Mucosa of rectum (tissue), 2 donors: ENCODE results near the gene BRI3.
A peak's percentile ranks its signal among the peaks of the same experiment; 100 is the strongest.

Source experiments
- H3K27ac ChIP-seq, 2 donors: one replicate each; pipeline ENCODE4 v1.7.0; 2013; ENCODE audit warnings: inconsistent platforms in 2 of 2, low read depth in 2 of 2, low read length in 2 of 2
- H3K27me3 ChIP-seq, 2 donors: one replicate each; pipeline ENCODE4 v1.7.0; 2013; ENCODE audit warnings: low read length in 2 of 2; ENCODE audit not compliant: control insufficient read depth in 2 of 2, insufficient read depth in 2 of 2
- H3K36me3 ChIP-seq, 2 donors: one replicate each; pipeline ENCODE4 v1.7.0; 2013; ENCODE audit warnings: low read length in 2 of 2; ENCODE audit not compliant: control insufficient read depth in 2 of 2, insufficient read depth in 2 of 2
- H3K4me1 ChIP-seq, 2 donors: one replicate each; pipeline ENCODE4 v1.7.0; 2013; ENCODE audit warnings: low read length in 2 of 2, mild to moderate bottlenecking in 1 of 2; ENCODE audit not compliant: control insufficient read depth in 2 of 2, insufficient read depth in 2 of 2
- H3K4me3 ChIP-seq, 2 donors: one replicate each; pipeline ENCODE4 v1.7.0; 2013; ENCODE audit warnings: low read length in 2 of 2
- H3K9ac ChIP-seq, 2 donors: one replicate each; pipeline ENCODE4 v1.7.0; 2013; ENCODE audit warnings: low read length in 2 of 2, low read depth in 1 of 2, mild to moderate bottlenecking in 1 of 2
- H3K9me3 ChIP-seq, 2 donors: one replicate each; pipeline ENCODE4 v1.7.0; 2013; ENCODE audit warnings: low read length in 2 of 2; ENCODE audit not compliant: control insufficient read depth in 2 of 2
- donor health status: healthy.
- donor health status: Normal muscosa, but diverticular disease.

The BRI3 gene

DNA sequence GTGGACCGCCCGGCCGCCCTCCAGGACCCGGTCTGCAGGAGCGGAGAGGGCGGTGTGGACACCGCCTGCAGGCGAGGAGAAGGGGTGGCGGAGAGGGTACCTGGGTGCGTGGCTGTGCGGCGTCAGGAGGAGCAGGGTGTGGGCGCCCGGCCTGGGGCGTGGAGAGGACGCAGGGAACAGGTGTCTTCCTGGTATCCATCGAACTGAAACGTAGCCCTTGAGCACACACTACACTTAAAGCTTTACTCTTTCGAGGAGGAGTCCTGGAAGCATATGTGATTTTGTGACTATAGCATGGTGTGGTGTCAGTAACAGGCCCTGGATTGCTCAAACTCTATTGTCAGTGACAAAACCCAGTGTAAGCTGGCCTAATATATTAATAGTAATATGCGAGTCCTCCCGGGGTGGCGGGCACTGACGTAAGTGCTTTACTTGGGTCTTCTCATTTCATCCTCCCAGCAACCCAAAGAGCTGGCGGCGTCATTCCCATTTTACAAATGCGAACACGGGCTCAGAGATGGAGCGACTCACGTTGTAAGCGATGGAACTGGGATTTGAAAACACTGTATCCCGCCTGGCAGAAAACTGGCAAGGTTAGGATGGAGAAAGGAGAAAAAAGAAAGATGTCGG, 28.9 kb upstream of the BRI3 start:
- peak overlapping the region; percentile 84 to 86 for H3K9ac ChIP-seq
- H3K27ac ChIP-seq: peak overlapping the region; percentile 96
- peaks cover 6 to 9% of the 10 kb centered on the region in 2 donors for H3K36me3 ChIP-seq
- H3K27me3 ChIP-seq: no peaks in the 10 kb centered on the region
- peak overlapping the region; percentile 87 to 97 for H3K4me3 ChIP-seq
- no peaks in the 10 kb centered on the region for H3K9me3 ChIP-seq
- H3K4me1 ChIP-seq: peaks cover 21 to 24% of the 10 kb centered on the region in 2 donors

DNA sequence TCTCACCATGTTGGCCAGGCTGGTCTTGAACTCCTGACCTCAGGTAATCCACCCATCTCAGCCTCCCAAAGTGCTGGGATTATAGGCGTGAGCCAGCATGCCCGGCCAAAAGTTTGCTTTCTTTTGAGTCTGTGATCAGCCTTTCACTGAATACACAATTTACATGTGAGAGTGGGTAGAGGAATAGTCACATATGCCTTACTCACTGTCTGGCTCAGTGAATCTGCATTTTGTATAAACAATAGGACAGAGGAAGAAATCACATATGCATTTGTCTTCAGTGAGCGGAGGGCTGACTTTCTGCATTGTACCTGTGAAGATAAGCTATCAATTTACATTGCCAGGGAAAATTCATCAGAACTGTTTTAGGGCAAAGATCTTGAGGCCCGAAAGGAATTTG, 27.0 kb upstream of the BRI3 start:
- Histone ChIP-seq H3K9ac (no peak overlapping the region), H3K27me3 (no peaks in the 10 kb centered on the region), H3K4me3 (no peak overlapping the region), H3K27ac (no peak overlapping the region), H3K9me3 (no peaks in the 10 kb centered on the region), H3K4me1 (peaks cover 20 to 21% of the 10 kb centered on the region in 2 donors), H3K36me3 (peaks cover 9 to 12% of the 10 kb centered on the region in 2 donors)

DNA sequence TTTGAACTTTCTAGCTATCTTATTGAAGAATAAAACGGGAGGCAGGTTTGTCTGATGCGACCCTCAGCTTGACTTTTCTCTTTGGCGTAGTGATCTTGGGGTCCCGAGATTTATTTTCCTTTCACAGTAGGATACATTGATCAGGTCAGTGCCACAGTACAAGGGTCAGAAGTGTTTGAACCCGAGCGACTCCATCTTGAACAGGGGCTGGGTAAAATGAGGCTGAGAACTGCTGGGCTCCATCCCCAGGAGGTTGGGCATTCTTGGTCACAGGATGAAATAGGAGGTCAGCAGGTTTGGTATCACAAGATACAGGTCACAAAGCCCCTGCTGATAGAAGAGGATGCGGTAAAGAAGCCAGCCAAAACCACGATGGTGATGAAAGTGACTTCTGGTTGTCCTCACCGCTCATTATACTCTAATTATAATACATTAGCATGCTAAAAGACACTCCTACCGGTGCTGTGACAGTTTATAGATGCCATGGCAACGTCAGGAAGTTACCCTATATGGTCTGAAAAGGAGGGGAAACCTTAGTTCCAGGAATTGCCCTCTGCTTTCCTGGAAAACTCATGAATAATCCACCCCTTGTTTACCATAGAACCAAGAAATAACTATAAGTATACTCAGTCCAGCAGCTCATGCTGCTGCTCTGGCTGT, 26.4 kb upstream of the BRI3 start:
- H3K27me3 ChIP-seq: no peaks in the 10 kb centered on the region
- no peak overlapping the region for H3K27ac ChIP-seq
- peaks cover 20 to 21% of the 10 kb centered on the region in 2 donors for H3K4me1 ChIP-seq
- no peak overlapping the region for H3K4me3 ChIP-seq
- no peak overlapping the region for H3K9ac ChIP-seq
- H3K9me3 ChIP-seq: no peaks in the 10 kb centered on the region
- H3K36me3 ChIP-seq: peaks cover 9 to 14% of the 10 kb centered on the region in 2 donors

DNA sequence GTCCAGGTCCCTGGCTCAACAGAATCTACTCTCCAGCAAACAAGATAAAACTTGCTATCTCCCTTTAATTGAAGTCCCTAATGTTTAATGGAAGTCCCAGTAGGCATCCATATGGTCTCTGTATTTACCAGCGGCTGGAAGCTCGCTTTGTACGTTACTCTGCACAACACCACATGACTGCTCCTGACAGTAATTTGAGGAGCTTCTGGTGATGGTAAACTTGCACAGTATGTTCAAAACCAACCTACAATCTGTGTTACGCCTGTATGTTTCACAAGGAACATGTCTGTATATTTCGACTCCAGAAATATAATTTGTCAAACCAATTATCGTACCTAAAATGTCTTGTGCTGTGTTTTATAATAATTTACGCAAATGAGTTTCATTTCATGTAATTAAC, 25.1 kb upstream of the BRI3 start:
- Histone ChIP-seq H3K36me3 (peaks cover 9 to 14% of the 10 kb centered on the region in 2 donors), H3K9me3 (no peaks in the 10 kb centered on the region), H3K4me1 (peaks cover 10 to 11% of the 10 kb centered on the region in 2 donors), H3K9ac (no peak overlapping the region), H3K27ac (no peak overlapping the region), H3K27me3 (no peaks in the 10 kb centered on the region), H3K4me3 (no peak overlapping the region)

DNA sequence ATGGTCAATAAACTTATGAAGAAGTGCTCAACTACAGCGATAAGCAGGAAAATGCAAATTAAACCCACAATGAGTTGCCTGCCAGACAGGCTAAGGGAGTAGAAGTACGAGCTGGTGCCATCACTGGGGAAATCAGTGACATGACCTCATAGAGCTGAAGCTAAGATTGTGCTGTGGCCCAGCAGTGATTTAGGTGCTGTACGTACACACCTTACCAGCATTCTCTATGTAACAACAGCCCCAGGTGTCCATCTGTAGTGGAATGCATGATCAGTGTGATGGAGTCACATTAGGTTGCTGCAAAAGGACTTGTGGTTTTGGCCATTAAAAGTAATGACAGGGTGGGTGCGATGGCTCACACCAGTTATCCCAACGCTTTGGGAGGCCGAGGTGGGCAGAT, 23.8 kb upstream of the BRI3 start:
- Histone ChIP-seq H3K4me3 (no peak overlapping the region), H3K27ac (no peak overlapping the region), H3K9ac (no peak overlapping the region), H3K27me3 (no peaks in the 10 kb centered on the region), H3K9me3 (no peaks in the 10 kb centered on the region), H3K36me3 (peaks cover 9 to 19% of the 10 kb centered on the region in 2 donors), H3K4me1 (peaks cover 7 to 8% of the 10 kb centered on the region in 2 donors)

DNA sequence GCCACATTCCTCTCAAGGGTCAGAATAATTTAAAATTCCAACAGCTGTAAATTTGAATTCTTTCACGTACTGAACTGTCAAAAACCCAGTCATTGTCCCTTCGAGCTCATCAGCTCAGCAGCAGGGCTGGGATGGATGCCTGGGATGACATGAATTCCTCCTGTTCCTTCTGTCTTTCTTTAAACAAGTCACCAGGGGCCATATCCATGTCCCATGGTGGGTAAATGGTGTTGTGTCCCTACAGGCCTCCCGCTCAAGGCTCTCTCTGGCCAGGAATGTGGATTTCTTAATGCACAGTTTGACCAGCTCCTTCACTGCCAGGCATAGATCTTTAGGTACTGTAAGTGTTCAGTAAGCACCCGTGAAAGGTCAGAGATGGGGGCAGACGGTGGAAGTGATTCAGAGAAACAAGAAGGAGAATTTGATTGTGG, 15.6 kb upstream of the BRI3 start:
- no peak overlapping the region for H3K27ac ChIP-seq
- H3K9ac ChIP-seq: no peak overlapping the region
- H3K4me1 ChIP-seq: no peaks in the 10 kb centered on the region
- H3K36me3 ChIP-seq: peaks cover 0 to 5% of the 10 kb centered on the region in 2 donors
- no peak overlapping the region for H3K4me3 ChIP-seq
- H3K27me3 ChIP-seq: no peaks in the 10 kb centered on the region
- no peaks in the 10 kb centered on the region for H3K9me3 ChIP-seq

DNA sequence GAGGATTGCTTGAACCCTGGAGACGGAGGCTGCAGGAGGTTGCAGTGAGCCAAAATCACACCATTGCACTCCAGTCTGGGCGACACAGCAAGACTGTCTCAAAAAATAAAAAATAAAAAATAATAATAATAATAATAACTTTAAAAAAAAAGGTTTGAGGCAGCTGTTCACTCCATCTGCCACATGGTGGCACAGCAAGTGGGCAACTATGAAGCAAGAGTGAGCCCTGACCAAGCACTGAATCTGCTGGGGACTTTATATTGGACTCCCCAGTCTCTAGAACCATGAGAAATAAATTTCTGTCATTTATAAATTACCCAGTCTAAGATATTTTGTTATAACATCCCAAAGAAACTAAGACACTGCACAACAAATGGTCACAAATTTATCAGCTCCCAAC, 14.6 kb upstream of the BRI3 start:
- H3K9ac ChIP-seq: no peak overlapping the region
- no peak overlapping the region for H3K4me3 ChIP-seq
- no peaks in the 10 kb centered on the region for H3K27me3 ChIP-seq
- no peak overlapping the region for H3K27ac ChIP-seq
- peaks cover 0 to 1% of the 10 kb centered on the region in 2 donors for H3K36me3 ChIP-seq
- H3K4me1 ChIP-seq: no peaks in the 10 kb centered on the region
- H3K9me3 ChIP-seq: no peaks in the 10 kb centered on the region

DNA sequence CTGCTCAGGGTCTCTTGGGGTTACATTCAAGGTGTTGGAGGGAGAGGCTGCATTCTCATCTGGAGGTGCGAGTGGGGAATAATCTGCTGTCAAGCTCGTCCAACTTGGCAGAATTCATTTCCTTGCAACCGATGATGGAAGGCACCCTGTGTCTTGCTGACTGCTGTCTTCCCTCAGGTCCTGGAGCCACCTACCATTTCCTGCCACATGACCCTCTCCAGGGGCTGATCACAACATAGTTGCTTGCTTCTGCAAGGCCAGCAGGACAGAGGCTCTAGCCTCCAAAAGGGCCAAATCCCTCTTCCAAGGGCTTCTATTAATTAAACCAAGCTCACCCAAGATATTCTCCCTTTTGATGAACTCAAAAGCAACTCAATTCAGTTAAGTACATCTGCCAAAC, 14.2 kb upstream of the BRI3 start:
- H3K9ac ChIP-seq: no peak overlapping the region
- H3K27me3 ChIP-seq: no peaks in the 10 kb centered on the region
- no peak overlapping the region for H3K4me3 ChIP-seq
- H3K27ac ChIP-seq: no peak overlapping the region
- no peaks in the 10 kb centered on the region for H3K9me3 ChIP-seq
- no peaks in the 10 kb centered on the region for H3K4me1 ChIP-seq
- no peaks in the 10 kb centered on the region for H3K36me3 ChIP-seq

DNA sequence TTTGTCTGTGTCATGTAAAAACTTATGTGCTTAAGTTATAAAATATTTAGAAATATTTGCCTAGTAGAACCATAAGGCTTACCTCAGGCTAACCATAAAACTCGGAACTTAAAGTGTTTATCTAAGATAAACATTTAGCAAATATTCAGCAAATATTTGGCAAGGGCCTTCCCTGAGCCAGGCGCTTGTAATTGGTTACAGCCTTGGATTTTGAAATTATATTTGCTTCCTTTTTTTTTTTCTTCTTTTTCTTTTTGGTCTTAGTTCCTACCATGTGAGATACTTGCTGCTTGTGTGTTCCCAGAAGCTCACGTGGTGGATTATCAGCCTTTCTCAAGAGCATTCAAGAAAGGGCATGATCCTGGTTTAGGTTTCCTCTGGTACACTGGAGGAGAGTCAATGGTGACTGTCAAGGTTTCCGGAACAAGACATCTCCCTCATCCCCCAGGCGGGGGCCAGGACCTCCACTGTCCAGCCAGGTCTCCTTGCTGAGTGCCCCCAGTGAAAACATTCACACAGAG, 5.2 kb upstream of the BRI3 start:
- Histone ChIP-seq H3K36me3 (no peaks in the 10 kb centered on the region), H3K9me3 (no peaks in the 10 kb centered on the region), H3K9ac (no peak overlapping the region), H3K27me3 (no peaks in the 10 kb centered on the region), H3K4me1 (peaks cover 4 to 14% of the 10 kb centered on the region in 2 donors), H3K27ac (peak overlapping the region; percentile 5 to 59), H3K4me3 (no peak overlapping the region)

DNA sequence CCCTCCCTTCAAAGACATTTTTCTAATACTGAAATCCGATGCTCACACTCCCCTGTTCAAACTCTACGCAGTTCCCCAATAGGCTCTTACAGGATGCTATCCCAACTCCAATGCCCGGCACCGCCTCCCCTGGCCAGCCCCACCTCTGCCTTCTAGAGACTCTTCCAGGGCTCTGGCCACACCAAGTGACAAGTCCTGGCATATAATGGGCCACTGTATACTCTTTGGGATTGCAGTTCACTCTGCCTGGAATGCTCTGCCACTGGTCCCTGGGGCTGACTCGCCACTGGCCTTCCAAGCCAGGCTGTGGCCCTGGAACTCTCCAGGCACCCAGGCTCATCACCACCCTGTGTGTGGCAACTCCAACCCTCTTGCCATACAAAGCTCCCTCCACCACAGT, 3.1 kb upstream of the BRI3 start:
- Histone ChIP-seq H3K4me1 (peaks cover 12 to 27% of the 10 kb centered on the region in 2 donors), H3K27me3 (no peaks in the 10 kb centered on the region), H3K36me3 (no peaks in the 10 kb centered on the region), H3K4me3 (no peak overlapping the region), H3K27ac (no peak overlapping the region), H3K9ac (no peak overlapping the region), H3K9me3 (no peaks in the 10 kb centered on the region)
